IPS-20b (cell line): ENCODE results near the gene HHLA2.

Experiments
- H3K27ac ChIP-seq: one replicate; pipeline ENCODE4 v1.5.1; 2013; ENCODE audit warnings: low read length
- H3K27me3 ChIP-seq: 2 replicates; pipeline ENCODE4 v1.6.1; 2013; ENCODE audit warnings: mild to moderate bottlenecking, low read length, inconsistent platforms; ENCODE audit not compliant: insufficient read depth
- H3K36me3 ChIP-seq: 2 replicates; pipeline ENCODE4 v1.6.1; 2013; ENCODE audit warnings: low read depth, mild to moderate bottlenecking, inconsistent platforms, low read length, moderate library complexity; ENCODE audit not compliant: insufficient read depth
- H3K4me1 ChIP-seq: 2 replicates; pipeline ENCODE4 v1.6.1; 2013; ENCODE audit warnings: mild to moderate bottlenecking, control low read depth, inconsistent platforms, low read length, moderate library complexity; ENCODE audit not compliant: insufficient read depth
- H3K4me3 ChIP-seq: 2 replicates; pipeline ENCODE4 v1.5.1; 2013; ENCODE audit warnings: mild to moderate bottlenecking, low read length, inconsistent platforms
- H3K9ac ChIP-seq: 2 replicates; pipeline ENCODE4 v1.6.1; 2013; ENCODE audit warnings: low read depth, mild to moderate bottlenecking, inconsistent platforms, low read length, moderate library complexity
- H3K9me3 ChIP-seq: 2 replicates; pipeline ENCODE4 v1.6.1; 2013; ENCODE audit warnings: mild to moderate bottlenecking, low read depth, low read length, inconsistent platforms; ENCODE audit not compliant: insufficient read depth

Gene HHLA2

DNA sequence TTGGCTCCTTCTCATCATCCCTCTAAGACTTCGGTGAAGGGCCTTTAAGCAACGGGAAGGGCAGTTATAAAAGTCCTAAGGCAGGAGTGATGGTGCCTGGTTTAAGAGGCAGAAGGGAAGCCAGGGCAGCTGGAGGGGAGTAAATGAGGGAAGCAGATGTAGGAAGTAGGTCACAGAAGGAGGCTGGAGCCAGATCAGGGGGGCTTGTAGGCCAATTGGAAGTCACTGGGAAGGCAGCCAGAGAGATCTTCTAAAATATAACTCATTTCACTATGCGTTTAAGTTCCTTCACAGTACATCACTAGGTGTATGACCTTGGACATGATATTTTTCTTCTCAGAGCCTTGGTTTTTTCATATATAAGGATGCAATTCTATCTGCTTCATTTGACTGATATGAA lies 119.3 kb downstream of the HHLA2 start:
- H3K4me1 ChIP-seq, result no peaks in the 10 kb centered on the region
- no peaks in the 10 kb centered on the region for H3K36me3 ChIP-seq
- no peak overlapping the region for H3K9ac ChIP-seq
- H3K4me3 ChIP-seq, result no peak overlapping the region
- no peaks in the 10 kb centered on the region for H3K27me3 ChIP-seq
- no peaks in the 10 kb centered on the region for H3K9me3 ChIP-seq
- no peak overlapping the region for H3K27ac ChIP-seq

DNA sequence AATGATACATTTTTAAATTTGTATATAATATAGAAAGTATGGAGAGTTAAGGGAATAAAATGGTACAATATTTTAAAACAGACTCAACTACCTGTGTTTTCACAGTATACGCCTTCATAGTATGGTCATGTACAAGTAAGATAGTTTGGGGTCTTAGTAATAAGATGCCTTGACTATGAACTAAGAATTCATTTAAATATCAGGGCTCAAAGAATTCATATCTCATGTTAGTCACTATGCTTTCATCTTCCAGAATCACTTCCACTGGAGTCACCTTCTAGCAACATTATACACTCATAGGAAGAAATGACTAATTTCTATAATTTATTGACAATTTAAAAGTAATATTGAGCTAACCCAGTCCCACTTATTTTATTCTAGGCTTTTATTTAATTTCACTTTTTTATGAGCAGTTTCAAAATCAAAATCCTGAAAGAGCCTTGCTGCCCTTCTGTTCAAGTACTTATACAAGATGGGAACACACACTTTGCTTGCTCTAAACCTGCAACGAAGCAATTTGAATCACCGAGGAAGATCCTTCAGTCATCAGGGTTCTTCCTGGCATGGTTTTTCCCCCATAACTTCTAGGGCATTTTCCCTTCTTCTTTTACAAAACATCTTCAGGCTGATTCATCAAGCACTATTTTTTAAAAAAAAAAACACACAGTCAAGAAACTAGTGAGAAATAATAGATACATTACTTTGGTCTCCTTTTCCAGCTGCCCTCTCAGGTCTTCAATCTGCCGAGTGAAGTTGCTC lies 119.9 kb downstream of the HHLA2 start:
- no peak overlapping the region for H3K4me3 ChIP-seq
- H3K4me1 ChIP-seq, result no peaks in the 10 kb centered on the region
- no peak overlapping the region for H3K27ac ChIP-seq
- H3K9ac ChIP-seq, result no peak overlapping the region
- H3K27me3 ChIP-seq, result no peaks in the 10 kb centered on the region
- no peaks in the 10 kb centered on the region for H3K9me3 ChIP-seq
- no peaks in the 10 kb centered on the region for H3K36me3 ChIP-seq

DNA sequence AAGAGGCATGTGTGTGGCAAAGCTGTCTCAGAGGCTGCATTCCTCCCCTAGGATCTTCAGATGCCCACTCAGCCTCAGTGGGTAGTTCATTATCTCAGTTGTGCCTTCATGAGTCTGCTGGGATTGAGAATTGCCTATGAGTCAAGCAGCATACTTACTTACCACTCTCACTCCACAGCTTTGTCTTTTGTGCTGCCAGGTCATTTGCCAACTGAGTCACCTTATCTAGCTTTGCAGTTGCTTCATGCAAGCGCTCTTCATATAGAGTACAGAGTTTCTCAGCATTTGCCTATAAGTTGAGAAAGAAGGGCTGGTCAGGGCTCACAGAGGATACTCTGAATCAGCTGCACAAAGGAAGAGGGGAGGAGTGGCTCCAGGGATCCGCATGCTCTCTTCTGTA lies 124.6 kb downstream of the HHLA2 start:
- no peaks in the 10 kb centered on the region for H3K4me1 ChIP-seq
- H3K36me3 ChIP-seq, result no peaks in the 10 kb centered on the region
- no peak overlapping the region for H3K9ac ChIP-seq
- no peak overlapping the region for H3K27ac ChIP-seq
- no peak overlapping the region for H3K4me3 ChIP-seq
- H3K9me3 ChIP-seq, result no peaks in the 10 kb centered on the region
- H3K27me3 ChIP-seq, result no peaks in the 10 kb centered on the region
